Measurements from ENCODE around the gene SWAP70. TPM values are rescaled to one million over a fixed set of nuclear protein-coding genes. Genes with fewer than 3 reads are reported as not detected.
A peak's percentile ranks its signal among the peaks of the same experiment; 100 is the strongest.

Gene SWAP70
- total RNA-seq, 1 donor from 2014 or later = 24.0 TPM

DNA sequence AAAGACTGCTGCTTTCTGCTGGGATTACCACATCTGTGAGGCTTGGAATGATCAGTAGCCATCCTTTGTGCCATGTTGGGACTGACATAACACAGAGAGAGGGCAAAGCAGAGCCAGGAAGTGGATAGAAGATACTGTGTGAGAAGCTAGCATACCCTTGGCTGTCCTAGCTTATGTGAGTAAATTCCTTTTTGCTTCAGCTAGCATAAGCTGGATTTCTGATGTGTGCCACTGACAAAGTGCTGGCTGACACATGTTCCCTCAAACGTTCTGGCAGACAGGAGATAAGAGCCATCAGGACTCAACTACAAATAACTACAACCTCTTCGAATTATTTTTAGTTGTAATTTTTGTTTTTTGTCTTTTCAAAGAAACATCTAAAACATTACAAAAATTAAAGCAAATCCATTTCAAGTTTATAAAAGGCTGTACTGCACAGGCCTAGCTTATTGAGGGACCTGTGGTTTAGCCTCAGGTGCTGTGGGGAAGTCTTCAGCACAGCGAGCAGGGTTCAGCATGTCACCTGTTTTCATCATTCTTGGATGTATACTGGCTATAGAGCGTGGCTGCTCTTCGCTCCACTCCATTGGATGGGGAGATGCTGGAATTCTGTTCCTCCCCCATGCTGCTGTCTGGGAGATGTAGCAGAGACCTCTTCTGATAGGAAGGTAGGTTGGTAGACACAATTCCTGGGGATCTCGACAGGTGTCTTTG lies 120.9 kb downstream of the SWAP70 start:
- DNase-seq (ENCODE audit: low spot score in 2 of 2, unreplicated experiment in 2 of 2) = no peak
- H3K9me3 Mint-ChIP-seq = no peaks in the 10 kb centered on the region
- no peaks in the 10 kb centered on the region for H3K27me3 Mint-ChIP-seq (ENCODE audit: low read depth)
- H3K36me3 Mint-ChIP-seq = peaks cover 49% of the 10 kb centered on the region
- H3K27ac Mint-ChIP-seq = peak overlapping the region; percentile 76
- TF ChIP-seq, protein P1, sequence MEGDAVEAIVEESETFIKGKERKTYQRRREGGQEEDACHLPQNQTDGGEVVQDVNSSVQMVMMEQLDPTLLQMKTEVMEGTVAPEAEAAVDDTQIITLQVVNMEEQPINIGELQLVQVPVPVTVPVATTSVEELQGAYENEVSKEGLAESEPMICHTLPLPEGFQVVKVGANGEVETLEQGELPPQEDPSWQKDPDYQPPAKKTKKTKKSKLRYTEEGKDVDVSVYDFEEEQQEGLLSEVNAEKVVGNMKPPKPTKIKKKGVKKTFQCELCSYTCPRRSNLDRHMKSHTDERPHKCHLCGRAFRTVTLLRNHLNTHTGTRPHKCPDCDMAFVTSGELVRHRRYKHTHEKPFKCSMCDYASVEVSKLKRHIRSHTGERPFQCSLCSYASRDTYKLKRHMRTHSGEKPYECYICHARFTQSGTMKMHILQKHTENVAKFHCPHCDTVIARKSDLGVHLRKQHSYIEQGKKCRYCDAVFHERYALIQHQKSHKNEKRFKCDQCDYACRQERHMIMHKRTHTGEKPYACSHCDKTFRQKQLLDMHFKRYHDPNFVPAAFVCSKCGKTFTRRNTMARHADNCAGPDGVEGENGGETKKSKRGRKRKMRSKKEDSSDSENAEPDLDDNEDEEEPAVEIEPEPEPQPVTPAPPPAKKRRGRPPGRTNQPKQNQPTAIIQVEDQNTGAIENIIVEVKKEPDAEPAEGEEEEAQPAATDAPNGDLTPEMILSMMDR (IDR thresholded peaks at IDR 0.05; ENCODE audit: unreplicated experiment) = no peak
- no peak overlapping the region for H3K4me3 Mint-ChIP-seq
- H3K4me1 Mint-ChIP-seq = no peaks in the 10 kb centered on the region

DNA sequence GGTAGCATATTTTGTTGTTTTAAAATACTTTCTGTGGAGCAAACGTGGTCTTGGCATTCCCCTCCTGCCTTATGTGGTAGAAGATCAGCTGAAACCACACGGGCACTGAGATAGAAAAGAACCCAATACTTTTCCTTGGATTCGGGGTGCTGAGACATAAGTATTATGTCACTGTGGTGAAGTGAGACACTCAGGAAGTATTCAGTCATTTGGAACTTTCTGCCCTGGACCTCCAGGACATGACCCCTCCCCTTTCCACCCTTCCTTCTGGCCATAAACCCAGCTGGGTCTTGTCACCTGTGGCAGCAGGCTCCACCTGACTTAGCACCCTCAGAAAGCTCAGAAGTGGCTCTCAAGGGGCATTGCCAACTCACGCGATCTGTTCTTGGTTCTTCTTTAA lies 123.4 kb downstream of the SWAP70 start:
- H3K4me3 Mint-ChIP-seq = no peak overlapping the region
- no peaks in the 10 kb centered on the region for H3K4me1 Mint-ChIP-seq
- no peaks in the 10 kb centered on the region for H3K27me3 Mint-ChIP-seq (ENCODE audit: low read depth)
- TF ChIP-seq, protein P1 (IDR thresholded peaks at IDR 0.05; ENCODE audit: unreplicated experiment) = no peak
- no peaks in the 10 kb centered on the region for H3K9me3 Mint-ChIP-seq
- H3K36me3 Mint-ChIP-seq = peaks cover 34% of the 10 kb centered on the region
- DNase-seq (ENCODE audit: low spot score in 2 of 2, unreplicated experiment in 2 of 2) = no peak
- H3K27ac Mint-ChIP-seq = peak overlapping the region; percentile 25

DNA sequence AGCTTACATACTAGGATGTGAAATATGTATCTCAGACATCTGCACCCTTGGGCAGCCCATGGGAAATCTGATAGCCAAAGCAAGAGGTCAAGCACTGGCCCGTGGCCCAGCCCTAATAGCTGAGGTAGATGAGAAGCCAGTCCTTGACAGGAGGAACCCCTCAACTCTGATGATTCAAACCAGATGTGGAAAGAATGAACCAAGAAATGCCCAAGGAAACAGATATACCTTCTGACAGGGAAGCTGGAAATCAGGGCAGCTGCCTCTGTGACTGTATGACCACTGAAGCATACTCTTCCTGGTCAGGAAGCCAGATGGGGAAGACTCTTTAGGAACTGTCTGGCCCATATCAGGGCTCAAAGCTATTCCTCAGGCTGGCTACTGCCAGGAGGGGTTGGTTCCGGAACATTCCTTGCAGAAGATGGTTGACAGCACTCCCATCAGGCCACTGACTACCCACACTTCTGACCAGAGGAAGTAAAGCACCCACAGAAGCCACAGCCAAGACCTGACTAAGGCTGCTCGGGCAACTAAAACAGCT lies 124.2 kb downstream of the SWAP70 start:
- H3K36me3 Mint-ChIP-seq = peaks cover 33% of the 10 kb centered on the region
- TF ChIP-seq, protein P1 (IDR thresholded peaks at IDR 0.05; ENCODE audit: unreplicated experiment) = no peak
- no peaks in the 10 kb centered on the region for H3K27me3 Mint-ChIP-seq (ENCODE audit: low read depth)
- no peaks in the 10 kb centered on the region for H3K9me3 Mint-ChIP-seq
- H3K27ac Mint-ChIP-seq = no peak overlapping the region
- H3K4me1 Mint-ChIP-seq = no peaks in the 10 kb centered on the region
- no peak for DNase-seq (ENCODE audit: low spot score in 2 of 2, unreplicated experiment in 2 of 2)
- H3K4me3 Mint-ChIP-seq = no peak overlapping the region

DNA sequence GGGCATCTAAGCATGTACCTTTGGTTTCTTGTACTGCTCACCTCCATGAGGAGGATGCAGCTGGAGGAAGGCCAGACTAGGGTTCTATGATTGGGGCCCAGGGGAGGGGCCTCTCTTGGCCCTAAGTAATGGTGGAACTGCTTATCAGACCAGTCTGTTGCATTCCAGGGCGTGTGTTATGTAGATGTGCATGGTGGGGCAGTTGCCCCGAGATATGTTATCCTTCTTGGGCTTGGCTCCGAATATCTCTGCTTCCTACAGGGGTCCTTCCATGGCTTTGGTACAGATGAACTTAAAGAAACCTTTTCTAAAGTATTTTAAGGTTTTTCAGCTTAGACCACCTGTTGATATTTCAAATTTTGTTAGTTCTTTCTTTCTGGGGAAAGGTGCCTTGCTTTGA lies 126.0 kb downstream of the SWAP70 start:
- H3K27me3 Mint-ChIP-seq (ENCODE audit: low read depth) = no peaks in the 10 kb centered on the region
- H3K4me1 Mint-ChIP-seq = no peaks in the 10 kb centered on the region
- TF ChIP-seq, protein P1 (IDR thresholded peaks at IDR 0.05; ENCODE audit: unreplicated experiment) = no peak
- peaks cover 35% of the 10 kb centered on the region for H3K36me3 Mint-ChIP-seq
- no peak overlapping the region for H3K4me3 Mint-ChIP-seq
- no peak overlapping the region for H3K27ac Mint-ChIP-seq
- DNase-seq (ENCODE audit: low spot score in 2 of 2, unreplicated experiment in 2 of 2) = no peak
- no peaks in the 10 kb centered on the region for H3K9me3 Mint-ChIP-seq

DNA sequence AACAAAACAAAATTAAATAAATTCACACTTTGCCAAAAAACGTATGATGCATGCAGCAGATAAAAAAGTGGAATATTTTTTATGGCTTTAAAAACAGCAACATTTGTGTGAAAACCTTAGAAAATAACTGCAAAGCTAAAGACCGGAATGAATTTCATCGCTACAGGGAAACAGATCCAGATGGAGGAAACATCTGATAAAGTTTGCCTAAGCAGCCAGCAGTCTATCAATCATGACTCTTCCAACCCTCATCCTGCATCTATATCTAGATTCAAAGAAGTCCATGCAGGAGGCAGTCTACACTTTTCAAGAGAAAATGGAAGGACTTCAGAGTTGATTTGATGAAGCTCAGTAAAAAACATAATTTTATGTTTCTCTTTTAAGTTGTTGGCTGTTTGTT lies 126.8 kb downstream of the SWAP70 start:
- no peak overlapping the region for H3K4me3 Mint-ChIP-seq
- TF ChIP-seq, protein P1 (IDR thresholded peaks at IDR 0.05; ENCODE audit: unreplicated experiment) = no peak
- H3K9me3 Mint-ChIP-seq = no peaks in the 10 kb centered on the region
- no peak overlapping the region for H3K27ac Mint-ChIP-seq
- H3K4me1 Mint-ChIP-seq = no peaks in the 10 kb centered on the region
- H3K27me3 Mint-ChIP-seq (ENCODE audit: low read depth) = no peaks in the 10 kb centered on the region
- no peak for DNase-seq (ENCODE audit: low spot score in 2 of 2, unreplicated experiment in 2 of 2)
- H3K36me3 Mint-ChIP-seq = peaks cover 32% of the 10 kb centered on the region

Measured in mesothelial cell of epicardium (in vitro differentiated cells).